Kidney (tissue), 14 donors: ENCODE measurements around the gene FPR3. TPM values are rescaled to one million over a fixed set of nuclear protein-coding genes. Genes with fewer than 3 reads are reported as not detected.

Source experiments
- DNase-seq, 5 donors: peaks; one replicate each; pipeline ENCODE4 v3.0.0-alpha.2; 2013 to 2020
- FAIRE-seq: peaks from 2 replicates; lab custom pipeline; 2012; peaks lifted over from hg19 to GRCh38; lab: Jason Lieb, UNC
- H3K27ac ChIP-seq, 2 donors: one replicate each; pipeline ENCODE4 v1.7.0; 2013; ENCODE audit warnings: low read depth in 2 of 2, low read length in 2 of 2, inconsistent platforms in 1 of 2
- H3K27me3 ChIP-seq: one replicate; pipeline ENCODE4 v1.7.1; 2013; ENCODE audit warnings: low read length, inconsistent platforms; ENCODE audit not compliant: control insufficient read depth, insufficient read depth
- H3K36me3 ChIP-seq, 3 donors: one replicate each; pipeline versions ENCODE4 v1.7.0 to v1.7.1; 2013; ENCODE audit warnings: low read length in 3 of 3, control low read depth in 1 of 3, inconsistent platforms in 1 of 3; ENCODE audit not compliant: insufficient read depth in 3 of 3, control insufficient read depth in 2 of 3
- H3K4me1 ChIP-seq, 3 donors: one replicate each; pipeline versions ENCODE4 v1.7.0 to v1.7.1; 2013; ENCODE audit warnings: low read length in 3 of 3, inconsistent platforms in 1 of 3, low read depth in 1 of 3; ENCODE audit not compliant: control insufficient read depth in 2 of 3, insufficient read depth in 2 of 3
- H3K4me3 ChIP-seq, 3 donors: one replicate each; pipeline versions ENCODE4 v1.7.0 to v1.8.1; 2013; ENCODE audit warnings: low read length in 3 of 3, control low read depth in 1 of 3, inconsistent platforms in 1 of 3
- H3K9ac ChIP-seq, 3 donors: one replicate each; pipeline versions ENCODE4 v1.7.0 to v1.7.1; 2013; ENCODE audit warnings: low read length in 3 of 3, control low read depth in 1 of 3, inconsistent platforms in 1 of 3
- H3K9me3 ChIP-seq, 3 donors: one replicate each; pipeline versions ENCODE4 v1.7.0 to v1.7.1; 2013; ENCODE audit warnings: low read length in 3 of 3, control low read depth in 1 of 3, inconsistent platforms in 1 of 3; ENCODE audit not compliant: control insufficient read depth in 2 of 3, insufficient read depth in 1 of 3
- CTCF ChIP-seq: IDR thresholded peaks from 3 replicates; pipeline ENCODE4 v1.5.1; 2012; ENCODE audit warnings: mild to moderate bottlenecking, moderate library complexity, borderline replicate concordance; ENCODE audit not compliant: insufficient read depth; ENCODE audit errors: extremely low read depth
- intact Hi-C: fragments of 100-400 bp; cut with DNase I; formaldehyde crosslinking; loops from one replicate; pipeline ENCODE4 v1.11.1; 2022
- polyA plus RNA-seq: library from polyadenylated mRNA; stranded (reverse); fragments of 350-450 nt; fragmentation: Illumina TruSeq; extraction: RNeasy Lipid Tissue Mini Kit (QIAGEN cat#74804); gene quantifications from one replicate; pipeline ENCODE4 v1.2.3, GENCODE V29; 2014; ENCODE audit warnings: low read depth, low replicate concordance; ENCODE audit not compliant: insufficient read depth
- total RNA-seq: library from RNA; stranded (reverse); fragmentation: NEBNext Ultra II Directional; extraction: Animal tissue kit (Norgen Biotek cat#: 25700); gene quantifications from one replicate; pipeline ENCODE4 v1.2.1, GENCODE V29; 2021
- donor health status: control.
- donor health status: control.
- donor health status: control.
- donor health status: control.
- donor health status: control.
- donor health status: DM: yes; HTN: yes; CAD: no.
- donor health status: Normal renal cell carcinoma (clear cell type).

Gene FPR3
- total and polyA plus RNA-seq, 2 donors from 2014 or later: 1.1 to 8.5 TPM

DNA sequence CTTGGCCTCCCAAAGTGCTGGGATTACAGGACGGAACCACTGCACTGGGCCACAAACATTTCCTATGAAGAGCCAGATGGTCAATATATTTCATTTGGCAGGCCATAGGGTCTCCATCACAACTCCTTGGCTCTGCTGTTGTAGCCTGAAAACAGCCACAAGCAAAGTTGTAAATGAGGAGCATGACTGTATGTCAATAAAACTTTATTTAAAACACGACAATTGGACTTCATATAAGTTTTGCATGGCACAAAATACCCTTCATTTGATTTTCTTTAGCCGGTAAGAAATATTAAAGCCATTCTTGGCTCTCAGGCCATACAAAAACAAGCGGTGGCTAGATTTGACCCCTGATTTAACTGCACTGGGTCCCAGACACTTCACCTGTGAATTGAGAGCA, 40.2 kb upstream of the FPR3 start:
- Histone ChIP-seq H3K9me3 (no peaks in the 10 kb centered on the region), H3K4me1 (no peaks in the 10 kb centered on the region), H3K27me3 (no peaks in the 10 kb centered on the region), H3K27ac (no peak overlapping the region), H3K4me3 (no peak overlapping the region), H3K9ac (no peak overlapping the region), H3K36me3 (no peaks in the 10 kb centered on the region)
- no peak for TF ChIP-seq CTCF
- no peak for DNase-seq
- intact Hi-C loops: no loop called here
- FAIRE-seq: no peak

GRCh38 chr19:51755571-51755970, 39.4 kb upstream of the FPR3 start:
- FAIRE-seq (no peak), DNase-seq (no peak)
- Histone ChIP-seq H3K27me3 (no peaks in the 10 kb centered on the region), H3K4me3 (no peak overlapping the region), H3K36me3 (no peaks in the 10 kb centered on the region), H3K9ac (no peak overlapping the region), H3K9me3 (no peaks in the 10 kb centered on the region), H3K27ac (no peak overlapping the region), H3K4me1 (no peaks in the 10 kb centered on the region)
- intact Hi-C loops: no loop called here
- TF ChIP-seq CTCF: no peak

GRCh38 chr19:51760697-51761356, 34.1 kb upstream of the FPR3 start, which contains the start of gene FPR2:
FPR2 (plus strand) TSS chr19:51761180; CDS start chr19:51768659, 7,479 bp downstream.
- no peak within 1 kb of the TSS for H3K4me3 ChIP-seq
- no peak for FAIRE-seq
- intact Hi-C loops: no loop called here

More at GRCh38 chr19:51760697-51761356, 34.1 kb upstream of the FPR3 start, which contains the start of gene FPR2:
- Histone ChIP-seq H3K27me3 (no peaks in the 10 kb centered on the region), H3K4me1 (no peaks in the 10 kb centered on the region), H3K27ac (no peak within 1 kb of the TSS), H3K36me3 (no peaks in the 10 kb centered on the region), H3K9ac (no peak within 1 kb of the TSS), H3K9me3 (no peaks in the 10 kb centered on the region)
- DNase-seq: no peak
- TF ChIP-seq CTCF: no peak
